ENCODE measurements around the gene THADA.

DNA sequence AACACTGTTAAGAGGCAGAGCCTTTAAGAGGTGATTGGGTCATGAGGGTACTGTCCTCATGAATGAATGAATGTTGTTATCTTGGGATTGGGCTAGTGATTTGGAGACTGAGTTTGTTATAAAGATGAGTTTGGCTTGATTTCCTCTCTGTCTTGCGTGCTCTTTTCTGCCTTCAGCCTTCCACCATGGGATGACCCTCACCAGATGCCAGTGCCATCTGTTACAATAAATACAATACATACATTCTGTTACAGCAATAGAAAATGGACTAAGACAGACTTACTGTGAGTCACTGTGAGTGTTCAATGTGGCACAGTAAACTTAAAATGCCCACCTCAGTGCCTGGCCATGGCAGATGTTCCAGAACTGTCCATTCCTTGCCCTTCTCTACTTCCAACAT lies 274.4 kb downstream of the THADA start:
- TF ChIP-seq, protein P1, sequence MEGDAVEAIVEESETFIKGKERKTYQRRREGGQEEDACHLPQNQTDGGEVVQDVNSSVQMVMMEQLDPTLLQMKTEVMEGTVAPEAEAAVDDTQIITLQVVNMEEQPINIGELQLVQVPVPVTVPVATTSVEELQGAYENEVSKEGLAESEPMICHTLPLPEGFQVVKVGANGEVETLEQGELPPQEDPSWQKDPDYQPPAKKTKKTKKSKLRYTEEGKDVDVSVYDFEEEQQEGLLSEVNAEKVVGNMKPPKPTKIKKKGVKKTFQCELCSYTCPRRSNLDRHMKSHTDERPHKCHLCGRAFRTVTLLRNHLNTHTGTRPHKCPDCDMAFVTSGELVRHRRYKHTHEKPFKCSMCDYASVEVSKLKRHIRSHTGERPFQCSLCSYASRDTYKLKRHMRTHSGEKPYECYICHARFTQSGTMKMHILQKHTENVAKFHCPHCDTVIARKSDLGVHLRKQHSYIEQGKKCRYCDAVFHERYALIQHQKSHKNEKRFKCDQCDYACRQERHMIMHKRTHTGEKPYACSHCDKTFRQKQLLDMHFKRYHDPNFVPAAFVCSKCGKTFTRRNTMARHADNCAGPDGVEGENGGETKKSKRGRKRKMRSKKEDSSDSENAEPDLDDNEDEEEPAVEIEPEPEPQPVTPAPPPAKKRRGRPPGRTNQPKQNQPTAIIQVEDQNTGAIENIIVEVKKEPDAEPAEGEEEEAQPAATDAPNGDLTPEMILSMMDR (IDR thresholded peaks at IDR 0.05), result no peak
- TF ChIP-seq POLR2A (IDR thresholded peaks at IDR 0.05), result no peak
